ENCODE measurements around the gene ABHD8.

Gene ABHD8

GRCh38 chr19:17309965-17310461 is 6.8 kb upstream of the ABHD8 start:
- H3K9me3 ChIP-seq (ENCODE audit: control insufficient read depth, low read length): no peaks in the 10 kb centered on the region
- peak overlapping the region; percentile 76 for H3K4me3 ChIP-seq (ENCODE audit: low read length)
- no peaks in the 10 kb centered on the region for H3K27me3 ChIP-seq (ENCODE audit: control insufficient read depth, insufficient read depth, low read length)
- peaks cover 47% of the 10 kb centered on the region for H3K4me1 ChIP-seq (ENCODE audit: control insufficient read depth, insufficient read depth, low read length)
- peak overlapping the region; percentile 93 for H3K9ac ChIP-seq (ENCODE audit: low read length)
- peaks cover 13% of the 10 kb centered on the region for H3K36me3 ChIP-seq (ENCODE audit: control insufficient read depth, insufficient read depth, low read length)

- Histone ChIP-seq H3K27me3 (ENCODE audit: control insufficient read depth, insufficient read depth, low read length) (no peaks in the 10 kb centered on the region), H3K4me1 (ENCODE audit: control insufficient read depth, insufficient read depth, low read length) (peaks cover 53% of the 10 kb centered on the region), H3K9me3 (ENCODE audit: control insufficient read depth, low read length) (no peaks in the 10 kb centered on the region), H3K4me3 (ENCODE audit: low read length) (peak within 1 kb of the TSS; percentile 76), H3K9ac (ENCODE audit: low read length) (peak within 1 kb of the TSS; percentile 93), H3K36me3 (ENCODE audit: control insufficient read depth, insufficient read depth, low read length) (peaks cover 9% of the 10 kb centered on the region)
Observed at GRCh38 chr19:17309198-17309964, 6.2 kb upstream of the ABHD8 start, which contains the start of gene DDA1. TSS of gene DDA1 (plus strand) at chr19:17309563. CDS start at chr19:17309655, 92 bp downstream.

- Histone ChIP-seq H3K9ac (ENCODE audit: low read length) (no peak overlapping the region), H3K4me1 (ENCODE audit: control insufficient read depth, insufficient read depth, low read length) (peaks cover 57% of the 10 kb centered on the region), H3K36me3 (ENCODE audit: control insufficient read depth, insufficient read depth, low read length) (no peaks in the 10 kb centered on the region), H3K9me3 (ENCODE audit: control insufficient read depth, low read length) (no peaks in the 10 kb centered on the region), H3K4me3 (ENCODE audit: low read length) (no peak overlapping the region), H3K27me3 (ENCODE audit: control insufficient read depth, insufficient read depth, low read length) (no peaks in the 10 kb centered on the region)
Observed at GRCh38 chr19:17307876-17308377, 4.7 kb upstream of the ABHD8 start.

GRCh38 chr19:17306285-17306714 is 3.1 kb upstream of the ABHD8 start:
- Histone ChIP-seq H3K9me3 (ENCODE audit: control insufficient read depth, low read length) (no peaks in the 10 kb centered on the region), H3K36me3 (ENCODE audit: control insufficient read depth, insufficient read depth, low read length) (no peaks in the 10 kb centered on the region), H3K9ac (ENCODE audit: low read length) (peak overlapping the region; percentile 88), H3K4me1 (ENCODE audit: control insufficient read depth, insufficient read depth, low read length) (peaks cover 48% of the 10 kb centered on the region), H3K27me3 (ENCODE audit: control insufficient read depth, insufficient read depth, low read length) (no peaks in the 10 kb centered on the region), H3K4me3 (ENCODE audit: low read length) (peak overlapping the region; percentile 23)

- H3K4me1 ChIP-seq (ENCODE audit: control insufficient read depth, insufficient read depth, low read length): peaks cover 42% of the 10 kb centered on the region
Observed at GRCh38 chr19:17305517-17306284, 2.5 kb upstream of the ABHD8 start, which contains the start of gene MRPL34. TSS of gene MRPL34 (plus strand) at chr19:17305872. CDS start at chr19:17305893, 21 bp downstream.

GRCh38 chr19:17305216-17305516 is 1.9 kb upstream of the ABHD8 start:
- H3K4me3 ChIP-seq (ENCODE audit: low read length): no peak overlapping the region
- peaks cover 37% of the 10 kb centered on the region for H3K4me1 ChIP-seq (ENCODE audit: control insufficient read depth, insufficient read depth, low read length)
- H3K36me3 ChIP-seq (ENCODE audit: control insufficient read depth, insufficient read depth, low read length): no peaks in the 10 kb centered on the region
- no peaks in the 10 kb centered on the region for H3K27me3 ChIP-seq (ENCODE audit: control insufficient read depth, insufficient read depth, low read length)
- H3K9me3 ChIP-seq (ENCODE audit: control insufficient read depth, low read length): no peaks in the 10 kb centered on the region
- no peak overlapping the region for H3K9ac ChIP-seq (ENCODE audit: low read length)

More at GRCh38 chr19:17305517-17306284, 2.5 kb upstream of the ABHD8 start, which contains the start of gene MRPL34:
- H3K9me3 ChIP-seq (ENCODE audit: control insufficient read depth, low read length): no peaks in the 10 kb centered on the region
- H3K4me3 ChIP-seq (ENCODE audit: low read length): peak within 1 kb of the TSS; percentile 23
- no peaks in the 10 kb centered on the region for H3K36me3 ChIP-seq (ENCODE audit: control insufficient read depth, insufficient read depth, low read length)
- H3K27me3 ChIP-seq (ENCODE audit: control insufficient read depth, insufficient read depth, low read length): no peaks in the 10 kb centered on the region
- peak within 1 kb of the TSS; percentile 88 for H3K9ac ChIP-seq (ENCODE audit: low read length)

- Histone ChIP-seq H3K9me3 (ENCODE audit: control insufficient read depth, low read length) (no peaks in the 10 kb centered on the region), H3K9ac (ENCODE audit: low read length) (no peak overlapping the region), H3K4me1 (ENCODE audit: control insufficient read depth, insufficient read depth, low read length) (peaks cover 32% of the 10 kb centered on the region), H3K27me3 (ENCODE audit: control insufficient read depth, insufficient read depth, low read length) (no peaks in the 10 kb centered on the region), H3K36me3 (ENCODE audit: control insufficient read depth, insufficient read depth, low read length) (no peaks in the 10 kb centered on the region), H3K4me3 (ENCODE audit: low read length) (no peak overlapping the region)
Observed at GRCh38 chr19:17304386-17305215, 1.4 kb upstream of the ABHD8 start.

GRCh38 chr19:17303940-17304267 is 679 bp upstream of the ABHD8 start:
- Histone ChIP-seq H3K9ac (ENCODE audit: low read length) (no peak overlapping the region), H3K9me3 (ENCODE audit: control insufficient read depth, low read length) (no peaks in the 10 kb centered on the region), H3K27me3 (ENCODE audit: control insufficient read depth, insufficient read depth, low read length) (no peaks in the 10 kb centered on the region), H3K4me3 (ENCODE audit: low read length) (no peak overlapping the region), H3K36me3 (ENCODE audit: control insufficient read depth, insufficient read depth, low read length) (no peaks in the 10 kb centered on the region), H3K4me1 (ENCODE audit: control insufficient read depth, insufficient read depth, low read length) (peaks cover 32% of the 10 kb centered on the region)

- H3K4me3 ChIP-seq (ENCODE audit: low read length): peak overlapping the region; percentile 36
- peak overlapping the region; percentile 75 for H3K9ac ChIP-seq (ENCODE audit: low read length)
- no peaks in the 10 kb centered on the region for H3K36me3 ChIP-seq (ENCODE audit: control insufficient read depth, insufficient read depth, low read length)
- H3K9me3 ChIP-seq (ENCODE audit: control insufficient read depth, low read length): no peaks in the 10 kb centered on the region
- peaks cover 32% of the 10 kb centered on the region for H3K4me1 ChIP-seq (ENCODE audit: control insufficient read depth, insufficient read depth, low read length)
- no peaks in the 10 kb centered on the region for H3K27me3 ChIP-seq (ENCODE audit: control insufficient read depth, insufficient read depth, low read length)
Observed at GRCh38 chr19:17302391-17303166, 646 bp downstream of the ABHD8 start.

GRCh38 chr19:17300992-17301619 is 2.1 kb downstream of the ABHD8 start:
- Histone ChIP-seq H3K27me3 (ENCODE audit: control insufficient read depth, insufficient read depth, low read length) (no peaks in the 10 kb centered on the region), H3K4me3 (ENCODE audit: low read length) (no peak overlapping the region), H3K9me3 (ENCODE audit: control insufficient read depth, low read length) (no peaks in the 10 kb centered on the region), H3K9ac (ENCODE audit: low read length) (no peak overlapping the region), H3K4me1 (ENCODE audit: control insufficient read depth, insufficient read depth, low read length) (peaks cover 24% of the 10 kb centered on the region), H3K36me3 (ENCODE audit: control insufficient read depth, insufficient read depth, low read length) (no peaks in the 10 kb centered on the region)

GRCh38 chr19:17296976-17297375 is 6.2 kb downstream of the ABHD8 start:
- H3K4me3 ChIP-seq (ENCODE audit: low read length): no peak overlapping the region
- no peaks in the 10 kb centered on the region for H3K9me3 ChIP-seq (ENCODE audit: control insufficient read depth, low read length)
- no peaks in the 10 kb centered on the region for H3K36me3 ChIP-seq (ENCODE audit: control insufficient read depth, insufficient read depth, low read length)
- peaks cover 6% of the 10 kb centered on the region for H3K4me1 ChIP-seq (ENCODE audit: control insufficient read depth, insufficient read depth, low read length)
- no peak overlapping the region for H3K9ac ChIP-seq (ENCODE audit: low read length)
- H3K27me3 ChIP-seq (ENCODE audit: control insufficient read depth, insufficient read depth, low read length): no peaks in the 10 kb centered on the region
